Spleen (tissue), 11 donors: Measurements from ENCODE around the gene FRG2. TPM values are rescaled to one million over a fixed set of nuclear protein-coding genes. Genes with fewer than 3 reads are reported as not detected.
"Not testable (repeated sequence)": the region's sequence is repeated elsewhere in the genome, so short reads cannot be mapped to it uniquely, and the experiment has no call there.

Source experiments
- DNase-seq: peaks from one replicate; pipeline ENCODE4 v3.0.0-alpha.2; 2020
- H3K27ac ChIP-seq, 8 donors: fragments of 200-600 bp; sonication (generic) in 7 of 8; 1 replicate in 4 of 8; 2 replicates in 4 of 8; pipeline versions ENCODE4 v1.5.0 to v1.8.0; 2016 to 2021; ENCODE audit warnings: inconsistent platforms in 4 of 8, mild to moderate bottlenecking in 4 of 8, moderate library complexity in 1 of 8
- H3K27me3 ChIP-seq, 7 donors: fragments of 200-600 bp; sonication (generic) in 6 of 7; replicated peaks in 1 of 7; 1 replicate in 4 of 7; 2 replicates in 3 of 7; pipeline versions ENCODE4 v1.5.0 to v1.8.0; 2016 to 2021; ENCODE audit warnings: inconsistent platforms in 3 of 7, mild to moderate bottlenecking in 1 of 7
- H3K36me3 ChIP-seq, 6 donors: fragments of 200-600 bp; sonication (generic) in 5 of 6; 1 replicate in 4 of 6; 2 replicates in 2 of 6; pipeline versions ENCODE4 v1.5.0 to v1.8.0; 2016 to 2021; ENCODE audit warnings: inconsistent platforms in 2 of 6
- H3K4me1 ChIP-seq, 6 donors: fragments of 200-600 bp; sonication (generic) in 5 of 6; 1 replicate in 3 of 6; 2 replicates in 3 of 6; pipeline versions ENCODE4 v1.5.0 to v1.8.0; 2016 to 2021; ENCODE audit warnings: inconsistent platforms in 3 of 6
- H3K4me3 ChIP-seq, 8 donors: fragments of 200-600 bp; sonication (generic) in 7 of 8; 1 replicate in 4 of 8; 2 replicates in 4 of 8; pipeline versions ENCODE4 v1.5.0 to v1.8.0; 2016 to 2021; ENCODE audit warnings: inconsistent platforms in 4 of 8, mild to moderate bottlenecking in 4 of 8, moderate library complexity in 2 of 8
- H3K9me3 ChIP-seq, 8 donors: fragments of 200-600 bp; sonication (generic) in 7 of 8; 1 replicate in 4 of 8; 2 replicates in 4 of 8; pipeline versions ENCODE4 v1.5.0 to v1.8.0; 2016 to 2021; ENCODE audit warnings: inconsistent platforms in 4 of 8
- CTCF ChIP-seq, 11 experiments: fragments of 200-600 bp in 7 of 11; fragments of 450-650 bp in 4 of 11; sonication (generic) in 4 of 11; IDR thresholded peaks in 8 of 11; conservative IDR thresholded peaks in 3 of 11; 1 replicate in 7 of 11; 2 replicates in 4 of 11; pipeline versions ENCODE4 v1.4.0 to v1.8.0; 2016 to 2021; ENCODE audit warnings: antibody characterized with exemption in 11 of 11, inconsistent platforms in 4 of 11, mild to moderate bottlenecking in 1 of 11
- POLR2A ChIP-seq, 3 donors: fragments of 450-650 bp; IDR thresholded peaks; one replicate each; pipeline ENCODE4 v1.5.1; 2017; ENCODE audit warnings: antibody characterized with exemption in 3 of 3, mild to moderate bottlenecking in 1 of 3
- POLR2AphosphoS5 ChIP-seq, 3 donors: sonication (generic); formaldehyde crosslinking; IDR thresholded peaks; one replicate each; pipeline ENCODE4 v1.5.1; 2017; ENCODE audit warnings: antibody characterized with exemption in 3 of 3
- WGBS, 5 donors: extraction: QIAGEN DNeasy Blood & Tissue Kit in 3 of 5; methylation state at CpG; one replicate each; pipeline versions ENCODE4 v1.1.5 to v1.1.7; 2013 to 2018; 5-methylcytosine and 5-hydroxymethylcytosine counted together
- intact Hi-C: fragments of 100-400 bp; cut with DNase I; formaldehyde crosslinking; loops from one replicate; pipeline ENCODE4 v1.15.0; 2023; ENCODE audit warnings: low total_unique reads
- polyA plus RNA-seq, 3 donors: library from polyadenylated mRNA; stranded (reverse); fragments of 200-250 nt; gene quantifications; one replicate each; pipeline ENCODE4 v1.2.1, GENCODE V29; 2013
- total RNA-seq, 7 donors: library from RNA; depleted of rRNA in 3 of 7; stranded (reverse); fragments of >200 nt in 3 of 7; fragmentation: NEBNext Ultra II Directional in 4 of 7; extraction: Animal tissue kit (Norgen Biotek cat#: 25700) in 4 of 7; gene quantifications; one replicate each; pipeline versions ENCODE4 v1.1.0 to v1.2.1, GENCODE V29; 2016 to 2021
- donor health status: healthy with polysubstance abuse.
- donor health status: DM: no; HTN: no; CAD: no; lungs with moderate emphysema.
- donor health status: DM: no; HTN: no; CAD: no.
- donor health status: Bipolar disorder and iron deficiency.
- donor health status: healthy.
- donor health status: DM: no; HTN: no; CAD: no.
- donor health status: DM: yes; HTN: yes; CAD: no.

The FRG2 gene
- total and polyA plus RNA-seq, 10 donors = not detected

GRCh38 chr4:189988877-189989431, 38.1 kb downstream of the FRG2 start:
- H3K27ac ChIP-seq = no peak overlapping the region
- 24 to 40% (median 36%) methylated on average over 3 of the region's 3 CpGs for WGBS, 5 donors
- intact Hi-C loops = no loop called here

GRCh38 chr4:189985651-189986243, 41.3 kb downstream of the FRG2 start:
- H3K9me3 ChIP-seq, H3K27ac ChIP-seq, intact Hi-C loops, H3K36me3 ChIP-seq, H3K4me3 ChIP-seq, DNase-seq, H3K27me3 ChIP-seq, H3K4me1 ChIP-seq: not testable (repeated sequence)
- WGBS, 5 donors = 52 to 73% (median 60%) methylated on average over 3 to 4 of the region's 4 CpGs

More at GRCh38 chr4:189988877-189989431, 38.1 kb downstream of the FRG2 start:
- TF ChIP-seq POLR2AphosphoS5 (IDR thresholded peaks at IDR 0.05) = no peak
- no peak for TF ChIP-seq CTCF (IDR thresholded peaks at IDR 0.05 in 8 of 11, conservative IDR thresholded peaks at IDR 0.05 in 3 of 11)
- no peak for TF ChIP-seq POLR2A (IDR thresholded peaks at IDR 0.05)
- no peaks in the 10 kb centered on the region for H3K36me3 ChIP-seq
- no peaks in the 10 kb centered on the region for H3K4me1 ChIP-seq
- DNase-seq = no peak
- H3K9me3 ChIP-seq = no peaks in the 10 kb centered on the region
- no peak overlapping the region for H3K4me3 ChIP-seq
- no peaks in the 10 kb centered on the region for H3K27me3 ChIP-seq

GRCh38 chr4:189984661-189985060, 42.4 kb downstream of the FRG2 start:
- H3K27ac ChIP-seq, H3K27me3 ChIP-seq, DNase-seq, intact Hi-C loops, H3K4me1 ChIP-seq, H3K9me3 ChIP-seq, H3K4me3 ChIP-seq, H3K36me3 ChIP-seq: not testable (repeated sequence)
- WGBS, 5 donors = 74 to 97% (median 80%) methylated on average over 6 to 31 of the region's 31 CpGs

DNA sequence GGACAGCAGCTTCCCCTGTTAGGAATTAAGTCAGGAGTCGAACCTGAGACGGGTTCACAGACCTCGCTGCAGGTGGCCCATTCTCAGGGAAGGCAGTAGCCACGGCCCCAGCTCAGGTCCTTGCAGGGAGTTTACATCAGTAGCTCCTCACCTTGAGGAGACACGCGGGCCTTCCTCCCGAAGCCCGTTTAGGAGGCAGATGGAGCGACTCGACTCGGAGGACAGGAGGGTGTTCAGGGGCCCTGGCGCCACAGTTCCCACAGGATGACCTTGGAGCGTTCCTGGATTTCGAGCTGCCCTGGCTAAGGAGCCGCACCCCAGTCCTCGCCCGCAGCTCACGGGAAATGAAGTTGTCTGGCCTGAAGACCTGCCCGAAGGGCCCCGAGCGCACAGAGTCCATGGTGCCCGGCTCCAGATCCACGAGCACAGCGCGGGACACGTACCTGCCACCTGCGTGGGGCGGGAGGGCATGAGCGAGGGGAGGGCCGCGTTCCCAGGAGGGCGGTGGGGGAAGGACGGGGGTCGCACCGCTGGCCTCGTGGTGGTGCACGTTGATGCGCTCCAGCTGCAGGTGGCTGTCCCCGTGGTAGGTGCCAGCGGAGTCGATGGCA, 43.0 kb downstream of the FRG2 start:
- H3K9me3 ChIP-seq, intact Hi-C loops, H3K27ac ChIP-seq, H3K27me3 ChIP-seq, H3K4me1 ChIP-seq, DNase-seq, H3K36me3 ChIP-seq, H3K4me3 ChIP-seq: not testable (repeated sequence)
- WGBS, 5 donors = 85 to 96% (median 91%) methylated on average over 4 to 41 of the region's 41 CpGs

DNA sequence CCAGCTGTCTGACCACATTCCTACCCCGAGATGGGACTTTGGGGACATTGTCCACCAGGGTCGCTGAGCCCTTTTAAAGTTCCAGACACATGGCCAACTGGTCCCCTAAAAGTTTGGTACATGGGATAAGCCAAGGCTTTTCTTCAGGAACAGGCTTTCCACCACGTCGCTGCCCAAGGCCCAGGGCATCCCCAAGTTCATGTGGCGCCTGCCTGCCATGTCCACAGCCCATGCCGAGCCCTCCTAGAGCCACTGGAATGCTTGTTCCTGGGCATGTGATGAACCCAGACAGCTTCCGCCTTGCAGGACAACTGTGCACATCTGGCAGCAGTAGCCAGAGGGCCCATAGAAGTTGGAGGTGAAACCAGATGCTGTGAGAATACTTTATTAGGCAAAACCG, 45.1 kb downstream of the FRG2 start:
- 82 to 90% (median 86%) methylated on average over 8 of the region's 8 CpGs for WGBS, 5 donors
- intact Hi-C loops = no loop called here

GRCh38 chr4:189980292-189980691, 46.8 kb downstream of the FRG2 start:
- WGBS, 5 donors = 20 to 72% (median 53%) methylated on average over 1 to 2 of the region's 2 CpGs
- H3K27ac ChIP-seq, DNase-seq, H3K9me3 ChIP-seq, H3K4me3 ChIP-seq, H3K27me3 ChIP-seq, intact Hi-C loops, H3K4me1 ChIP-seq, H3K36me3 ChIP-seq: not testable (repeated sequence)

More for the DNA sequence above, 45.1 kb downstream of the FRG2 start:
- Histone ChIP-seq H3K27me3 (no peaks in the 10 kb centered on the region), H3K4me3 (no peak overlapping the region), H3K9me3 (no peaks in the 10 kb centered on the region), H3K4me1 (no peaks in the 10 kb centered on the region), H3K27ac (no peak overlapping the region), H3K36me3 (no peaks in the 10 kb centered on the region)
- no peak for TF ChIP-seq POLR2A (IDR thresholded peaks at IDR 0.05)
- no peak for TF ChIP-seq POLR2AphosphoS5 (IDR thresholded peaks at IDR 0.05)
- no peak for TF ChIP-seq CTCF (IDR thresholded peaks at IDR 0.05 in 8 of 11, conservative IDR thresholded peaks at IDR 0.05 in 3 of 11)
- no peak for DNase-seq
